Endothelial cell of umbilical vein (primary cell): ENCODE results near the gene RAB3D. TPM values are rescaled to one million over a fixed set of nuclear protein-coding genes. Genes with fewer than 3 reads are reported as not detected.

Source experiments
- BruUV-seq: library from RNA; stranded (reverse); fragments of 400-500 nt; replicated peaks from 2 replicates; lab custom pipeline; 2021; lab: Mats Ljungman, UMichigan
- CTCF ChIA-PET: fragments of 300-600, 350-600 bp; sonication (Branson Sonifier 250); formaldehyde crosslinking; loops from one replicate; lab custom pipeline; 2021; ENCODE audit warnings: antibody characterized with exemption, inconsistent platforms; lab: Charles Lee
- POLR2A ChIA-PET: fragments of 300-600, 350-600 bp; sonication (Branson Sonifier 250); formaldehyde crosslinking; loops from one replicate; lab custom pipeline; 2021; ENCODE audit warnings: antibody characterized with exemption, inconsistent platforms; lab: Charles Lee
- DNase-seq: peaks from one replicate; pipeline ENCODE4 v3.0.0-alpha.2; 2011; ENCODE audit warnings: low read depth, low spot score
- FAIRE-seq: peaks from 2 replicates; lab custom pipeline; 2011; peaks lifted over from hg19 to GRCh38; lab: Jason Lieb, UNC
- H2AFZ ChIP-seq: 2 replicates; pipeline ENCODE4 v1.6.0; 2012; ENCODE audit warnings: low read depth, low read length, control low read depth, inconsistent platforms
- H3K27ac ChIP-seq: 2 replicates; pipeline ENCODE4 v1.5.1; 2011; ENCODE audit warnings: low read depth, mild to moderate bottlenecking, control low read depth, low read length, moderate library complexity; ENCODE audit not compliant: insufficient read depth
- H3K27me3 ChIP-seq, 2 experiments: 2 replicates each; pipeline versions ENCODE4 v1.6.0 to v1.6.1; 2011; ENCODE audit warnings: low read length in 2 of 2, mixed read lengths in 1 of 2; ENCODE audit not compliant: control insufficient read depth in 2 of 2, insufficient read depth in 2 of 2
- H3K36me3 ChIP-seq, 2 experiments: 2 replicates in 1 of 2; 3 replicates in 1 of 2; pipeline ENCODE4 v1.5.1; 2011; ENCODE audit warnings: low read length in 2 of 2, mild to moderate bottlenecking in 1 of 2, moderate library complexity in 1 of 2; ENCODE audit not compliant: control insufficient read depth in 2 of 2, insufficient read depth in 2 of 2; ENCODE audit errors: extremely low read depth in 1 of 2
- H3K4me1 ChIP-seq: 3 replicates; pipeline ENCODE4 v1.5.1; 2011; ENCODE audit warnings: mild to moderate bottlenecking, low read length; ENCODE audit not compliant: control insufficient read depth, insufficient read depth; ENCODE audit errors: extremely low read depth
- H3K4me2 ChIP-seq: 2 replicates; pipeline ENCODE4 v1.6.1; 2011; ENCODE audit warnings: low read length, control low read depth, mixed read lengths; ENCODE audit not compliant: insufficient read depth
- H3K4me3 ChIP-seq, 3 experiments: fragments of 200-600 bp in 1 of 3; sonication (generic), shearing (Covaris generic) in 1 of 3; replicated peaks in 1 of 3; 2 replicates each; pipeline ENCODE4 v1.5.1; 2011 to 2016; ENCODE audit warnings: control low read depth in 3 of 3, low read length in 3 of 3, mild to moderate bottlenecking in 2 of 3, inconsistent platforms in 1 of 3, low read depth in 1 of 3, moderate library complexity in 1 of 3; ENCODE audit not compliant: insufficient read depth in 1 of 3
- H3K79me2 ChIP-seq: 2 replicates; pipeline ENCODE4 v1.6.0; 2012; ENCODE audit warnings: low read length, inconsistent platforms; ENCODE audit not compliant: control insufficient read depth, insufficient read depth
- H3K9ac ChIP-seq: replicated peaks from 2 replicates; pipeline ENCODE3; 2011; ENCODE audit warnings: low read length, control low read depth; ENCODE audit not compliant: insufficient read depth; ENCODE audit errors: extremely low read depth
- H3K9me1 ChIP-seq: replicated peaks from 3 replicates; pipeline ENCODE4 v1.6.0; 2011; ENCODE audit warnings: mild to moderate bottlenecking, low read length; ENCODE audit not compliant: control insufficient read depth, insufficient read depth; ENCODE audit errors: extremely low read depth
- H3K9me3 ChIP-seq: replicated peaks from 2 replicates; pipeline ENCODE4 v1.5.1; 2012; ENCODE audit warnings: low read length, inconsistent platforms; ENCODE audit not compliant: control insufficient read depth, insufficient read depth
- H4K20me1 ChIP-seq: replicated peaks from 2 replicates; pipeline ENCODE3; 2011; ENCODE audit warnings: mild to moderate bottlenecking, low read length; ENCODE audit not compliant: control insufficient read depth, insufficient read depth; ENCODE audit errors: extremely low read depth
- EZH2 ChIP-seq: IDR thresholded peaks from 2 replicates; pipeline ENCODE4 v1.6.1; 2012; ENCODE audit warnings: borderline replicate concordance, low read depth, mild to moderate bottlenecking, moderate library complexity, low read length, inconsistent platforms; ENCODE audit not compliant: severe bottlenecking
- FOS ChIP-seq: IDR thresholded peaks from 2 replicates; pipeline ENCODE4 v1.6.1; 2011; ENCODE audit warnings: mild to moderate bottlenecking, low read length, moderate library complexity, borderline replicate concordance; ENCODE audit not compliant: insufficient read depth
- GATA2 ChIP-seq: IDR thresholded peaks from 2 replicates; pipeline ENCODE4 v1.7.0; 2011; ENCODE audit warnings: low read depth, mild to moderate bottlenecking, moderate library complexity, mixed read lengths, low read length; ENCODE audit not compliant: insufficient read length, insufficient read depth
- JUN ChIP-seq: IDR thresholded peaks from 2 replicates; pipeline ENCODE4 v1.6.1; 2011; ENCODE audit warnings: borderline replicate concordance, low read depth; ENCODE audit not compliant: insufficient read length, insufficient read depth
- MYC ChIP-seq: IDR thresholded peaks from one replicate; pipeline ENCODE4 v1.6.1; 2011; ENCODE audit warnings: mild to moderate bottlenecking, low read depth, low read length
- POLR2A ChIP-seq: IDR thresholded peaks from 2 replicates; pipeline ENCODE4 v1.6.1; 2012; ENCODE audit warnings: low read depth, mild to moderate bottlenecking, control low read depth, low read length
- POLR2AphosphoS5 ChIP-seq: IDR thresholded peaks from 2 replicates; pipeline ENCODE4 v1.6.1; 2012; ENCODE audit warnings: low read depth, mild to moderate bottlenecking, control low read depth, low read length, moderate library complexity; ENCODE audit not compliant: insufficient read depth
- dilution Hi-C: fragments of 300-500 bp; cut with MboI; formaldehyde crosslinking; loops from one replicate; pipeline ENCODE4 v1.15.0; 2019; ENCODE audit warnings: low sequenced_read_pairs; ENCODE audit not compliant: extremely low pct_ligation_motif_present
- intact Hi-C: fragments of 100-400 bp; cut with micrococcal nuclease; formaldehyde crosslinking; loops from one replicate; pipeline ENCODE4 v1.10.0; 2022
- polyA plus RNA-seq, 4 experiments: library from polyadenylated mRNA; depleted of rRNA in 3 of 4; stranded (reverse) in 3 of 4; unstranded in 1 of 4; fragments of >200 nt; gene quantifications; 2 replicates each; pipeline versions ENCODE4 v1.2.1 to v1.2.3, GENCODE V29; 2011 to 2012; ENCODE audit warnings: missing spikeins in 1 of 4
- total RNA-seq: library from RNA; stranded (reverse); gene quantifications from 2 replicates; pipeline ENCODE4 v1.2.3, GENCODE V29; 2021
- TF ChIP-seq, protein P1 (sequence below), 2 donors: IDR thresholded peaks; 1 replicate in 1 of 2; 2 replicates in 1 of 2; pipeline ENCODE4 v1.5.1; 2011; ENCODE audit warnings: low read length in 2 of 2, mild to moderate bottlenecking in 2 of 2, moderate library complexity in 2 of 2, control low read depth in 1 of 2, inconsistent platforms in 1 of 2, low read depth in 1 of 2; ENCODE audit not compliant: insufficient read depth in 1 of 2; ENCODE audit errors: extremely low read depth in 1 of 2
- TF ChIP-seq, protein P2 (sequence below): IDR thresholded peaks from 2 replicates; pipeline ENCODE4 v1.6.1; 2011; ENCODE audit not compliant: insufficient read depth, insufficient read length

RAB3D gene
- total and polyA plus RNA-seq, 2 donors (not counting 3 experiments of a cell fraction or from before 2014, with no cell fraction given): 35.4 to 48.2 TPM

DNA sequence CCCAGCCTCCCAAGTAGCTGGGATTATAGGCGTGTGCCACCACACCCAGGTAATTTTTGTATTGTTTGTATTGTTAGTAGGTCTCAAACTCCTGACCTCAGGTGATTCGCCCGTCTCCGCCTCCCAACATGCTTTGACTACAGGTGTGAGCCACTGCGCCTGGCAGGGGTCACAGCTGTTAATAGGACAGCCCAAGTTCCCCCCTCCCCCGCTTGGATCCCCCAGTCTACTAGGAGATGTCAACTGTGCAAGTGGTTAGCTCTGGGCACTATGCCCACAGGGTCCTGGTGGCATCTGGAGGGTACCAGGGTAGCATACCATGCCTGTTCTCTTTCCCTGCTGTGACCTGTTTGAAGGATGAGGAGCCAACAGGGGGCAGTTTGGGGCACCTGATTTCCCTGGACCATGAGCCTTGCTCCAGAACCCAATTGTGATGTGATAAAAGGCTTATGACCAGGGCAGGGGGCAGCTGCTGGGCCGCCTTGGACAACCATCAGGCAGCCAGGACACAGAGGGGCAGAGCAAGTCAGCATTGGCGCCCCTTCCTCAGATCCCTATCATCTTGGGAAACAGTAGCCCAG, 43.7 kb downstream of the RAB3D start, which contains the start of gene TSPAN16:
Gene TSPAN16, plus strand, starts transcription at position 496 of the 581 bp plus-strand sequence. CDS start 138 bp downstream, outside the sequence.
- ChIA-PET POLR2A (interaction anchor here (1.2 kb wide), 1 partner anchor 187 kb away, joined by 3 read pairs; no protein-coding TSS in a partner anchor), CTCF (interaction anchor here (2.4 to 3.0 kb wide), 2 partner anchors 44 to 187 kb away, joined by 12 to 23 read pairs; partner anchors contain the start of gene RAB3D)
- Histone ChIP-seq H3K27ac (no peak within 1 kb of the TSS), H2AFZ (no peak within 1 kb of the TSS), H3K9me3 (no peaks in the 10 kb centered on the region), H3K79me2 (no peaks in the 10 kb centered on the region), H3K9ac (no peak within 1 kb of the TSS), H3K4me3 (no peak within 1 kb of the TSS), H3K9me1 (no peaks in the 10 kb centered on the region), H4K20me1 (no peaks in the 10 kb centered on the region), H3K36me3 (no peaks in the 10 kb centered on the region), H3K4me1 (no peaks in the 10 kb centered on the region), H3K4me2 (no peak within 1 kb of the TSS), H3K27me3 (peaks cover 0 to 1% of the 10 kb centered on the region in 2 experiments)
- dilution Hi-C loops (no loop called here), intact Hi-C loops (no loop called here)
- BruUV-seq: no TSS peak
- FAIRE-seq (no peak), DNase-seq (no peak)
- TF ChIP-seq FOS (no peak), JUN (no peak), POLR2AphosphoS5 (no peak), GATA2 (no peak), POLR2A (no peak), EZH2 (no peak), MYC (no peak)
- TF ChIP-seq, protein P1, sequence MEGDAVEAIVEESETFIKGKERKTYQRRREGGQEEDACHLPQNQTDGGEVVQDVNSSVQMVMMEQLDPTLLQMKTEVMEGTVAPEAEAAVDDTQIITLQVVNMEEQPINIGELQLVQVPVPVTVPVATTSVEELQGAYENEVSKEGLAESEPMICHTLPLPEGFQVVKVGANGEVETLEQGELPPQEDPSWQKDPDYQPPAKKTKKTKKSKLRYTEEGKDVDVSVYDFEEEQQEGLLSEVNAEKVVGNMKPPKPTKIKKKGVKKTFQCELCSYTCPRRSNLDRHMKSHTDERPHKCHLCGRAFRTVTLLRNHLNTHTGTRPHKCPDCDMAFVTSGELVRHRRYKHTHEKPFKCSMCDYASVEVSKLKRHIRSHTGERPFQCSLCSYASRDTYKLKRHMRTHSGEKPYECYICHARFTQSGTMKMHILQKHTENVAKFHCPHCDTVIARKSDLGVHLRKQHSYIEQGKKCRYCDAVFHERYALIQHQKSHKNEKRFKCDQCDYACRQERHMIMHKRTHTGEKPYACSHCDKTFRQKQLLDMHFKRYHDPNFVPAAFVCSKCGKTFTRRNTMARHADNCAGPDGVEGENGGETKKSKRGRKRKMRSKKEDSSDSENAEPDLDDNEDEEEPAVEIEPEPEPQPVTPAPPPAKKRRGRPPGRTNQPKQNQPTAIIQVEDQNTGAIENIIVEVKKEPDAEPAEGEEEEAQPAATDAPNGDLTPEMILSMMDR (IDR thresholded peaks at IDR 0.05; ENCODE audit: extremely low read depth in 1 of 2, insufficient read depth in 1 of 2, low read depth in 1 of 2, low read length in 2 of 2): no peak
- TF ChIP-seq, protein P2, sequence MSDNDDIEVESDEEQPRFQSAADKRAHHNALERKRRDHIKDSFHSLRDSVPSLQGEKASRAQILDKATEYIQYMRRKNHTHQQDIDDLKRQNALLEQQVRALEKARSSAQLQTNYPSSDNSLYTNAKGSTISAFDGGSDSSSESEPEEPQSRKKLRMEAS: no peak
